Neural progenitor cell (in vitro differentiated cells): ENCODE results near the gene GXYLT2.

ENCODE experiments used
- EZH2 ChIP-seq: fragments of 200-600 bp; sonication (generic); IDR thresholded peaks from 2 replicates; pipeline ENCODE4 v1.6.1; 2017; ENCODE audit warnings: antibody characterized with exemption, mild to moderate bottlenecking, moderate library complexity
- TF ChIP-seq, protein P1 (sequence below): fragments of 200-600 bp; sonication (generic); IDR thresholded peaks from 2 replicates; pipeline ENCODE4 v1.5.1; 2017; ENCODE audit warnings: antibody characterized with exemption, mild to moderate bottlenecking

GRCh38 chr3:72924055-72924454, 36.2 kb downstream of the GXYLT2 start:
- TF ChIP-seq, protein P1, sequence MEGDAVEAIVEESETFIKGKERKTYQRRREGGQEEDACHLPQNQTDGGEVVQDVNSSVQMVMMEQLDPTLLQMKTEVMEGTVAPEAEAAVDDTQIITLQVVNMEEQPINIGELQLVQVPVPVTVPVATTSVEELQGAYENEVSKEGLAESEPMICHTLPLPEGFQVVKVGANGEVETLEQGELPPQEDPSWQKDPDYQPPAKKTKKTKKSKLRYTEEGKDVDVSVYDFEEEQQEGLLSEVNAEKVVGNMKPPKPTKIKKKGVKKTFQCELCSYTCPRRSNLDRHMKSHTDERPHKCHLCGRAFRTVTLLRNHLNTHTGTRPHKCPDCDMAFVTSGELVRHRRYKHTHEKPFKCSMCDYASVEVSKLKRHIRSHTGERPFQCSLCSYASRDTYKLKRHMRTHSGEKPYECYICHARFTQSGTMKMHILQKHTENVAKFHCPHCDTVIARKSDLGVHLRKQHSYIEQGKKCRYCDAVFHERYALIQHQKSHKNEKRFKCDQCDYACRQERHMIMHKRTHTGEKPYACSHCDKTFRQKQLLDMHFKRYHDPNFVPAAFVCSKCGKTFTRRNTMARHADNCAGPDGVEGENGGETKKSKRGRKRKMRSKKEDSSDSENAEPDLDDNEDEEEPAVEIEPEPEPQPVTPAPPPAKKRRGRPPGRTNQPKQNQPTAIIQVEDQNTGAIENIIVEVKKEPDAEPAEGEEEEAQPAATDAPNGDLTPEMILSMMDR, result peak; percentile 38
- TF ChIP-seq EZH2, result no peak
